Right renal pelvis (tissue), 4 donors: Measurements from ENCODE around the gene RPL36. TPM values are rescaled to one million over a fixed set of nuclear protein-coding genes. Genes with fewer than 3 reads are reported as not detected.
A peak's percentile ranks its signal among the peaks of the same experiment; 100 is the strongest.
"Not testable (repeated sequence)": the region's sequence is repeated elsewhere in the genome, so short reads cannot be mapped to it uniquely, and the experiment has no call there.

Experiments used
- DNase-seq, 4 donors: peaks; one replicate each; pipeline ENCODE4 v3.0.0-alpha.2; 2013; ENCODE audit warnings: low read depth in 4 of 4, low spot score in 3 of 4, missing footprints in 1 of 4
- polyA plus RNA-seq, 4 donors: library from polyadenylated mRNA; unstranded; fragments of 120-200 nt; gene quantifications; one replicate each; pipeline ENCODE4 v1.2.1, GENCODE V29; 2013; ENCODE audit not compliant: insufficient read length in 4 of 4

The RPL36 gene
- polyA plus RNA-seq, 4 donors: 518 to 872 (median 555) TPM

DNA sequence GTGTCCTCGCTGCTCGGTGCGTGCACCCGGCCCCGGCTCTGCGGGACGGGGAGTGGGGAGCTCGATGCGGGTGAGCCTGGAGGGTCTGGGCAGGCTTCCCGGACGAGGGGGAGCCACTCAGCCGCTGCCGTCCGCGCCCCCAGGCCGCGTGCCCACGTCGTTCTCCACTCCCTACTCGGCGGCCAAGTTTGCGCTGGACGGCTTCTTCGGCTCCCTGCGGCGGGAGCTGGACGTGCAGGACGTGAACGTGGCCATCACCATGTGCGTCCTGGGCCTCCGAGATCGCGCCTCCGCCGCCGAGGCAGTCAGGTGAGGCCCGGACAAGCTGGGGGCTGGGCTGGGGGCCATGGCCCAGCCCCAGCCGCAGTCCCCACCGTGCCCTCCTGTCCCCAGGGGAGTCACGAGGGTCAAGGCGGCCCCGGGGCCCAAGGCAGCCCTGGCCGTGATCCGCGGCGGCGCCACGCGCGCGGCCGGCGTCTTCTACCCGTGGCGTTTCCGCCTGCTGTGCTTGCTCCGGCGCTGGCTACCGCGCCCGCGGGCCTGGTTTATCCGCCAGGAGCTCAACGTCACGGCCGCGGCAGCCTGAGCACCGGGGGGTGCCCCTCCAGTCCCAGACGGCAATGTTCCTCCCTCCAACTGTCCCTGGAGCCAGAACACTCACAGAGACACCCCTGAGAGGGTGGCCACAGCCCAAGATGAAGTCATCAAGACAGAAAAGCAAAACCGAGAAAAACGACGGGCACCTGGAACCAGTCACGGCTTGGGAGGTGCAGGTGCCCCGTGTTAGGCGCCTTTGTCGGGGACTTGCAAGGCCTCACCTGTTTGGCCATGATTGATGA is 2.5 kb upstream of the RPL36 start:
- DNase-seq: no peak

DNA sequence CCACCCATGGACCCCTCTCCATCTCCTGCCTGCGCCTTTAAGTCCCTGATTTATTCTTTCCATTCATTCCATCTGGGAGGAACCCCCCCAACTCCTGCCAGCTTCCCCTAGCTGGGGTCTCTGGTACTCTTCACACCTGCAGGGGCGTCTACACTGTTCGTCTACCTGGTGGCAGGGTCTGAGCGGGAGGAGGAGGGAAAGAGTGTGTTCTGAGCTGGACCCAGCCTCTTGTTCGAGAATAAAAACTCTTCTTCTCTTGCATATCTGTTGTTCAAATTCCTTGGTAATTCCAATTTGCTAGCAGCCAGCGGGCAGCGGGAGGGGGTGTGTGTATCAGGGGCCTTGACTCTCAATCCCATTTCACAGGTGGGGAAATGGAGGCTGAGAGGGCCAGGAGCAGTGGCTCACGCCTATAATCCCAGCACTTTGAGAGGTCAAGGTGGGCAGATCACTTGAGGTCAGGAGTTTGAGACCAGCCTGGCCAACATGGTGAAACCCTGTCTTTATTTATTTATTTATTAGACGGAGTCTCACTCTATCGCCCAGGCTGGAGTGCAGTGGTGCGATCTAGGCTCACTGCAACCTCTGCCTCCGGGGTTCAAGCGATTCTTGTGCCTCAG is 1.7 kb upstream of the RPL36 start:
- not testable (repeated sequence) for DNase-seq

DNA sequence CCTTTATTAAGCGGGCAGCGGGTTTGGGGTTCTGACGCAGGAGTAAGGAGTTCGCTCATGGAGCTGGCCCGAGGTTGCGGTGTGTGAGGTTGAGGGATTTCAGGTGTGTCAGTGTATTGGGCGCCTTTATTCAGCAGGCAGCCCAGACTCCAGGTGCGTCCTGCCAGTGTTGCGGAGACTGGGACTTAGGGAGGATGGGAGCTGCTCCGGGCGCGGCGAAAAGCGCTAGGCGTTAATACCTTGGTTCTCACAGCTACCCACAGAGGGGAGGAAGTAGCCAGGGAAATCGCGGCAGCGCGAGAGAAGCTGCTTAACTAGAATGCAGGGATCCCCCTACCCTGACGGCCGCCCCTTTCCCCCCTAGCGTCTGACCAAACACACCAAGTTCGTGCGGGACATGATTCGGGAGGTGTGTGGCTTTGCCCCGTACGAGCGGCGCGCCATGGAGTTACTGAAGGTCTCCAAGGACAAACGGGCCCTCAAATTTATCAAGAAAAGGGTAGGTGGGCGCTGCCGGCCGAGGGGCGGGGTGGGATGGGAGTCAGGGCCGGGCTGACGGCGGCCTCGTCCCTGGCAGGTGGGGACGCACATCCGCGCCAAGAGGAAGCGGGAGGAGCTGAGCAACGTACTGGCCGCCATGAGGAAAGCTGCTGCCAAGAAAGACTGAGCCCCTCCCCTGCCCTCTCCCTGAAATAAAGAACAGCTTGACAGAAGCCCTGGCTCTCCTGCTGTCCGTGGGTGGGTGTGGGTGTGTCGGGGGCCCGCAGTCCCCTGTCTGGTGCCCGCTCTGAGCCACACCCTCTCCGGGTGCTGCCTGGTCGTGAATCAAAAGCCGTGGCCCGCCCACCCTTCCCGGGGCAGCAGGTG is 1.1 kb downstream of the RPL36 start:
- DNase-seq: peak in 1 of 4 donors; percentile 17

DNA sequence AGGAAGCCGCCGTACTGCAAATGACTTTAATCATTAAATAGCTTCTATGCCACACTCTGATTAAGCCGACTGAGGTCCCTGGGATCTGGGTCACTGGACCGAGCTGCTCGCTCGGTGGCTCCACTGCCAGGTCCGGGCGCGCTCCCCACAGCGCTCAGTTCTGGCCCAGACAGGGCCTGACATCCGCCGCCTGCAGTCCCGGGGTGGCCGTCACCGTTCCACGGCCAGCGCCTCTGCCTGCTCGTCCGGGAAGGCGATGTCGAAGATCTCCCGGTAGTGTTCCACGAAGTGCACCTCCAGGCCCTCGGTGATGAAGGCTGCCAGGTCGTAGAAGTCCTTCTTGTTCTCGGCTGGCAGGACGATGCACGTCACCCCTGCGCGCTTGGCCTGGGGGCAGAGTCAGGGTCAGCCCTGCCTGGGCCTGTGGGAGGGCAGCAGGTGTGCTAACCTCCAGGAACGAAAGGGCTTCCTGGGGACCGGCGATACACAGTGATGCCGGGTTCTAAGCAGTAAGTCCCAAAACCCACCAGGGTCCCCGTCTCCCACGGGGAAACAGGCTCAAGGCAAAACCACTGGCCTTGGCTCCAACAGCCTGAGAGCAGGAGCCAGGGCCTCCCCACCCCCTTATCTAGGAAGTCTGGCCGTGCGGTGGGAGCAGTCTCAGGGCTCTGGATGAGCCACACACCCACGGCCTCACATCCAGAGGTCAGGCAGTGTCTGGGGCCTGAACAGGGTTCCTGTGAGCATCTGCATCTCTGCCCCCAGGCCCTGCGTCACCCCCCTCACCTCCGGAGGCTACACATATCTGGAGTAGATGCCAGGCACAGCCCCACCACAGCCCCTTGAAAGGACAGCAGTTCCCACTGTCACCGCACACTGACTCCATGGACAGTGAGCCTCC is 2.0 kb downstream of the RPL36 start:
- DNase-seq: no peak

DNA sequence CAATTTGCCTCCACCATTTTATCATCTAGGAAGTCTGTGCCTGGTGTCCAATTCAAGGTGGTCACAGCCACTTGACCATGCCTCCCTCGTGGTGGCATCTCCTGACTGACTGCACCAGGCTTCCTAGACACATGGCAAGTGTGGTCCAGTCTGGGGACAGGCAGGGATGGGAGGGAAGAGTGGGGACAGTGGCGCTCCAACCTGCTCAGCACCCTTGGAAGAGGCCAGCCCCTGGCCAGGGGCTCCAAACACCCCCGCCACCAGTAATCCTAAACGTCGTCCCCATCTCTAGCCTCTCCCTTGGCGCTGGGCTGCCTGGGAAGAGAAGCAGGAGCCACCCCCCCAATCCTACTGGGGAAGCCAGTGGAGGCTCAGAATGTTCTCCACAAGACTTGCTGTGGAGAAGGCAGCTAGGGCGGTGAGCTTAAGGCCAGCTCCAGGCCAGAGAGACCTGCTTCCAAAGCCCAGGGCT is 2.7 kb downstream of the RPL36 start:
- no peak for DNase-seq

DNA sequence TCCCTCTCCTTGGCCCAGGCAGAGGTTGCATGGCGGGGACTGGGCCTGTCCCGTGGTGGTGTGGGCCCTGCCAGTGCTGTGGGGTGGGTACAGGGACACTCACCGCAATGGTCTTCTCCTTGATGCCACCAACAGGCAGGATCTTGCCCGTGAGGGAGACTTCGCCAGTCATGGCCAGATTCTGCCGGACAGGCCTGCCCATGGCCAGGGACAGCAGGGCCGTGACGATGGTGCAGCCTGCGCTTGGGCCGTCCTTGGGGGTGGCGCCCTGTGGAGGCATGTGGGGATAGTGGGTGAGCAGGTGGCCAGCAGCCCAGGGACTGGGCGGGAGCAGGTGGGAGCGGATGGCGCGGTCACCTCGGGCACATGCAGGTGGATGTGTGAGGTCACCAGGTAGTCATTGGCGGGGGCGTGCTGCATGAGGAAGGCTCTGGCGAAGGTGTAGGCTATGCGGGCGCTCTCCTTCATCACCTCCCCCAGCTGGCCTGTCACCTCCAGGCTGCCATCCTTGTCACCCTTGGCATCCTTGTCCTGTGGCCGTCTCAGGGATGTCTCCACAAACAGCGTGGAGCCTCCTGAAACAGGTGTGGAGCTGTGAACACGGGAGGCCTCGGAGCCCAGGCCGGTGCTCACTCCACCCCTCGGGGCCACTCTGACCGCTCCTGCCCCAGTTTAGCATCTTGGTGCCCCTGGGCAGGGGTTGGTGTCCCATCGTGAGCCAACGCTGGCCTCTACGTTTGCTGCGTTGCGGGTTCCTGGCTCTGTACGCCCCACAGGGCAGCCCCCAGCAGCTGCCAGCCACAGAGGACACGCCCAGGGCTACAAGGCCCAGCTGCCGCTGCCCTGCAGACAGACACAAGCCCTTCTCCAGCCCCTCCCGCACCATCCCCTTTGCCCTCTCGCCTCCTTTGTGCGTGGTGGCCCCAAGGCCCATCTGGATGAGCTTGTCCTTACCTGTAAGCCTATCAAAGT is 3.4 kb downstream of the RPL36 start:
- DNase-seq: no peak

DNA sequence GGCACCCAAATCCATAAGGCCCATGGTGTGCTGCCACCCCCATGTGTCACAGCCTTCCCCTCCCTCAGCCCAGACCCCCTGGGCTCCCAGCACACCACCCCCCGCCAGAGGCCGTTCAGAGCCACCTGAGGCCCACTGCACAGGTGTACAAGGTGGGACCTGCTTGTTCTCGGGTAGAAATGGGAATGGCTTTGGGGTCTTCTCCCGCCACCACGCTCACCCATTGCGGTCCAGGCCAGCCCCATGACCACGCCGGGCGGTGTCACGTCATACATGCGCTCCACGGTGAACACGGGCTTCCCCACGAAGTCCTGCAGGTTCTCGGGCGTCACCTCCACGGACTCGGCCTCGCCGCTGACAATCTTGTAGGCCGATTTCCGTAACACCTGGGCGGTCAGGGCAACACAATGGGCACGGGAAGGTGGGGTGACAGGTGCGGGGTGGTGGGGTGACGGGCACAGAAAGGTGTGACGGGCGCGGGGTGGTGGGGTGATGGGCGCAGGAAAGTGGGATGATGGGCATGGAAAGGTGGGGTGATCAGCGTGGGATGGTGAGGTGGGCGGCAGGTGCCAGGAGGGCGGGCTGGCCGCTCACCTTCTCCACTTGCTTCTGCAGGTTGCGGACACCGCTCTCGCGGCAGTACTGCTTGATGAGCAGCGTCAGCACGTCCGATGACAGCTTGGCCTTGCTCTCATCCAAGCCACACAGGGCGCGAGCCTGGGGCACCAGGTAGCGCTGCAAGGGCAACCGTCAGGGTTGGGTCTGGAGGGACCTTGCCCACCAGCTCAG is 4.3 kb downstream of the RPL36 start:
- no peak for DNase-seq

DNA sequence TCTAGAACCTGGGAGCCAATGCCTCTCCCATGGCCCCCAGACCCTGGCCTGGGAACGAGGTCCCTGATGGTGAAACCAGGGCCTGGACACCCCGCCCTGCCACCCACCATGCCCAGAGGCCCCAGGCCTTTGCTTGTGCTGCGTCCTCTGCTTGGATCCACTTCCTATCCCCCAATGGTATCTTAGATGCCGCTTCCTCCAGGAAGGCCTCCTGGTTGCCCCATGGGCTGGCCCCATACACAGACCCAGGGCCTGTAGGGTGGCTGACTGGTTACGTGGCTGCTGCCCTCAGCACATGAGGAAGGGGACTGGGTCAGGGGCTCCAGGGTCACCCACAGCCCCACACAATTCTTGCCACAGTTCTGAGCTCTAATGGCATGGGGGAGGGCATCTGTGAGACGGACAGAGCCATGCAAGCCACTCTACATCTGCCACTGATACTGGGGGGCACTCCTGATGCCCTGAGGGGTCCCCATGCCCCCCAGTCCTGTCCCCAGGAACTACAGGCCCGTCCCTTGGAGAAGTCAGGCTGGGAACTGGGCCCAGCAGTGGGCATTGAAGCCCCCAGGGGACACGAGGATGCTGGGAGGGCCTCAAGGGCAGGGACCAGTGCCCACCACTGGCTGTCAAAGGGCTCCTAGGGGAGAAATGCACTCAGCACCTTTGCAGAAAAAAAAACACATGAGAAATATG is 5.0 kb downstream of the RPL36 start:
- DNase-seq: no peak

DNA sequence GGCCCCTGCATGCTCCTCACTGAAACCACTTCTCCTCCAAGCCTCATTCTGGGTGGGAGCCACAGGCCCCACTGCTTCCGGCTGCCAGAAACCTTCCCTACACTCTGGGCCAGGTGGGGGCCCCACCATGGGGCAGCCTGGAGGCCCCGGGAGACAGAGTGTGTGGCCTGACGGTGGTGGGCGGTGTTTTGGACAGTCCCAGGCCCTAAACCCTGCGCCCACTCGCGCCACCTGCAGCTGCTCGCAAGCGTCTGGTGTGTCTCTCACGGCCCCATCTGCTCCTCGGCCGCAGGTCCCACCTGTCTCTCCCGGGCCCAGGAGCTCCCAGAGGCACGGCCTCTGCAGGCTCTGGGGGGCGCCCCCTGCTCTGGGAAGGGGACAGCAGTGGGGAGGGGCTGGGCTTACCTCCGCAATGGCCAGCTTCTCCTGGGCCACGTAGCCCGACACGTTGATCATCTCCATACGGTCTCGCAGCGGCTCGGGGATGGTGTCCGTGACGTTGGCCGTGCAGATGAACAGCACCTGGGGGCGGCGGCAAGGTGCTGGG is 5.6 kb downstream of the RPL36 start:
- no peak for DNase-seq

DNA sequence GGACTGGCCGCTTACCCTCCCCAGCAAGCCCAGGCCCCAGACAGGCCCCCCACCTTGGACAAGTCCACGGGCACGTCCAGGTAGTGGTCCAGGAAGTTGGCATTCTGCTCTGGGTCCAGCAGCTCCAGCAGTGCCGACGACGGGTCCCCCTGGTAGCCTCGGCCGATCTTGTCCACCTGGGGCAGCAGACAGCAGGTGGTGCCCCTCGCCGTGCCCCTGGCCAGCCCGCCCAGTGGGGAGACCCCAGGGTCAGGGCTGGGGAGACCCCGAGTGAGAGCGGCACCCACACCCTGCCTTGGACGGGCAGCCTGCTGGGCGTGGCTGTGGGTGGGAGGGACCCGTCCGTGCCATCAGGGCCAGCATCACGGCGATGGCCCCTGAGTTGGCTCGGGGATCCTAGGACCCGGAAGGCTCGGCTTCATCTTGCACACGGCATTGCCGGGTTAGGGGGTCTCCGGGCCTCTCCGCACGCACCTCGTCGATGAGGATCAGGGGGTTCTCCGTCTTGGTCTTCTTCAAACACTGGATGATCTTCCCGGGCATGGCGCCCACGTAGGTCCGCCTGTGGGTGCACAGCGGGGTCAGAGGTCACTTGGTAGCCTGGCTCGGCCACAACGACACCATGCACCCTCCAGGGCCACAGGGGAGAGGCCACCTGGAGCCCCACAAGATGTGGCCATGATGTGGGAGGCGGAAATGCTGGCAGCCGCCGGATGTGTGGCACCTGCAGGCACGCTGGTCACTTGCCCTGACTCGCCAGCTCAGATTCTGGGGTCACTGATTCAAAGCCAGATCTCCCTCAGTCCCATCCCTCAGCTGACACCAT is 6.3 kb downstream of the RPL36 start:
- DNase-seq: no peak

DNA sequence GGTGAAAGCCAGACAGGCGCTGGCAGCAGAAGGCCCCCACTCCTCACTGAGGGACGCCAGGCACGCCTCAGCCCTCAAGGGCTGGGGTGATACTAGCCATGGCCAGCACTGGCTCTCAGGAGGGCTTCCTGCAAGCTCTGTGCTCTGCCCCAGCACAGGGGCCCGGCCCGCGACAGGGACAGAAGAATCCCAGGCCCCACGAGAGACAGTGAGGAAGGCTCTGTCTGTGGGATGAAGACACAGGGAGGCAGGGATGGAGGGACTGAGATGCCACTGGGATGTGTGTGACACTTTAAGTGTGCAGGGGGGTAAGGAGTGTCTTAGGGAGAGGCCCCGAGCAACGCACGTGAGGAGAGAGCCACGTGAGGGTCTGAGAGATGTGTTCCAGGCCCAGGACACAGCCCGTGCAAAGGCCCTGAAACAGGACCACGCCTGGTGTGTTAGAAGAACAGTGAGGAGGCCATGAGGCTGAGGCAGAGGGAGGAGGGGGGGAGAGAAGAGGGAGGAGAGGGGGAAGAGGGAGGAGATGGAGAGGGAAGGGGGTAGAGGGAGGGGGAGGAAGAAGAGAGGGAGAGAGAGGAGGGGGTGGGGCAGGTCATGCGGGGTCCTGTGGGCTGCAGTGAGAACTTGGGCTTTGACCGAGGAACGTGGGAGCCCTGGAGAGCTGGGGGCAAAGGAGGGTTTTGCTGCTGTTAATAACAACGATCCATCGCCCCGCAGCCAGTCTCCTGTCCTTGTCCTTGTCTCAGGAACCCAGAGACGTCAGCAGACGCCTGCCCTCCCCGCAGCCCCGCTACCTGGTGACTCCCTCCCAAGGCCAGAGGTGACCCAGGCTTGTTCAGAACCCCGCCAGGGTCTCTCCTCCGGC is 7.2 kb downstream of the RPL36 start:
- DNase-seq: no peak

DNA sequence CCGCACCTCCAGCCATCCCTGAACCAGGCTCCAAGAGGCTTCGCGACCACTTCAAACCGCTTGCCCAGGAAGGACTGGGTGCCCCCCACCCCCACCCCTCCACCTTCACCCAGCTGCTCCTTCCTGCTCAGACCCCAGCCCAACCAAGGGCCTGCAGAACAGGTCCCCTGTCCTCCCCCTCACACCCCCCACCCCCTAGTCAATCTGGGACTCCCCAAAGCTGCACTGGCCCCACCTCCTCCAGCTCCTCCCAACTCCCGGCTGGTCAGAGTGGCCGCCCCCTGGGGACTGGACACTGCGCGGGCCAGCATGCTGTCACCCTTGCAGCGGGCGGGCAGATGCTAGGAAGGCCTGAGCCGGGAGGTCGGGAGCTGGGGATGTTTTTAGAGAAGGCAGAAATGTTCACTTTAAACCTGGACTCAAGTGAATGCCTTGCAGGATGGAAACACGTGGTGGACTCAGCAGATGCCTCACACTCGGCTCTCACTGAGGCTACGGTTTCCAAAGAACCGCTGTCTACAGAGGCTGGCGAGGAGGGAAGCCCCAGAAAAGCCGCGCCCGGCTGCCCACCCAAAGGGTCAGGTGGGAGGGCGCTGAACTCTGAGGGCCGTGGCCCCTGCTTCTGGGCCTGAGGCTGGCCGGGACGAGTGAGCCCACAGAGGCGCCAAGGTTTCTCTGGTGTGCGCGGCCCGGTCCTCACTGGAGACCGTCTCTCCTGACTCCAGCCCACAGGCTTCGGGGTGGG is 8.0 kb downstream of the RPL36 start:
- DNase-seq: no peak

DNA sequence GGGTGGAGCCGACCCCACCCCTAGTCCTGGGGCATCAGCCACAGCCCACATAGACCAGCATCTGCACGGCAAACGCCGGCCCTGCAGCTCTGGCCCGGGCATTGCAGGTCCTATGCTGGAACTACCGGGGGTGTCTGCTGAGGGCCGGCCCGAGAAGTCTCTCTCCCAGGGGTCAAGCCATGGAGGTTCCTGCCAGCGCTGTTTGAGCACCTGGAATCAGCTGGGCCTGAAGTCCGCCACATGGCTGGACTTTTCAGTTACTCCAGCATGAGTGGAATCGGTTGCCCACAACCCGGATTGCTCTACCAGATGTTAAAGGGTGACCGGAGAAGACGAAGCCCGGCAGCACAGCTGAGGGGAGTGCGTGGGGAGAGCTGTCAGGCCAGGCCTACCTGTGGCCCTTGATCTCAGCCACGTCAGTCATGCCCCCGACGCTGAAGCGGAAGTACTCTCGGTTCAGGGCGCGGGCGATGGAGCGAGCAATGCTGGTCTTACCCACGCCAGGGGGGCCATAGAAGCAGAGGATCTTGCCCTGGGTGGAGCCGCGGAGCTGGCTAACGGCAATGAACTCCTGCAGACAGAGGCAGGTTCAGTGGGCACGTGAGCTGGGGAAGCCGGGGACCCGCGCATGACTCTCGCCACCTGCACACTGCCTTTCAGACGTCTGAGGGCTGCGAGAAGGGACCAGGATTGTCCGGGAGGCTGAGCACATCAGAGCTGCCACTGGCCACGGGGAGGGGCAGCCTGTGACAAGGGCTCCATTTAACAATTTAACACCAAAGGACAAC is 8.7 kb downstream of the RPL36 start:
- DNase-seq: no peak
